ENCODE data around the gene ALPG. TPM values are rescaled to one million over a fixed set of nuclear protein-coding genes. Genes with fewer than 3 reads are reported as not detected.
"Not testable (repeated sequence)": the region's sequence is repeated elsewhere in the genome, so short reads cannot be mapped to it uniquely, and the experiment has no call there.

The ALPG gene
- total and polyA plus RNA-seq, 2 of the 4 experiments (the other 2 are of a cell fraction): not detected

GRCh38 chr2:232432598-232433184, 26.0 kb downstream of the ALPG start:
- H3K9me3 ChIP-seq (ENCODE audit: control insufficient read depth, insufficient read depth, low read length): no peaks in the 10 kb centered on the region
- no peak overlapping the region for H2BK20ac ChIP-seq (ENCODE audit: low read depth, low read length)
- H3K27ac ChIP-seq (ENCODE audit: insufficient read depth, low read length): no peak overlapping the region
- no peaks in the 10 kb centered on the region for H3K4me1 ChIP-seq (ENCODE audit: control insufficient read depth, insufficient read depth, low read length)
- no peak overlapping the region for H3K23ac ChIP-seq (ENCODE audit: low read depth, low read length)
- H3K4ac ChIP-seq (ENCODE audit: low read depth, low read length): no peak overlapping the region
- peaks cover 23% of the 10 kb centered on the region for H3K27me3 ChIP-seq (ENCODE audit: control insufficient read depth, insufficient read depth, low read length)
- H3K4me3 ChIP-seq (ENCODE audit: insufficient read depth, low read depth, low read length): no peak overlapping the region
- H2BK5ac ChIP-seq (ENCODE audit: low read depth, low read length, poor library complexity, severe bottlenecking): no peak overlapping the region
- TF ChIP-seq CTCF (conservative IDR thresholded peaks at IDR 0.05; ENCODE audit: low read depth, low read length) (0 out of 2 replicates have a peak, but pooled peaks have one; percentile 14), SMC3 (IDR thresholded peaks at IDR 0.05; ENCODE audit: low read depth, low read length) (no peak), FOS (IDR thresholded peaks at IDR 0.05; ENCODE audit: low read depth, low read length) (no peak), NFE2L2 (IDR thresholded peaks at IDR 0.05; ENCODE audit: low read depth, low read length) (no peak), BHLHE40 (IDR thresholded peaks at IDR 0.05; ENCODE audit: low read depth, low read length) (no peak)
- CTCF ChIA-PET: interaction anchor here (0.9 kb wide), 1 partner anchor 58 kb away, joined by 3 read pairs; no protein-coding TSS in a partner anchor
- ATAC-seq (ENCODE audit: low read depth): no peak
- no peak overlapping the region for H4K5ac ChIP-seq (ENCODE audit: low read depth, low read length)
- H3K9ac ChIP-seq (ENCODE audit: low read depth, low read length): no peak overlapping the region
- H2BK120ac ChIP-seq (ENCODE audit: low read depth, low read length): no peak overlapping the region
- no peak overlapping the region for H4K91ac ChIP-seq (ENCODE audit: insufficient read depth, low read depth, low read length)
- dilution Hi-C loops (cut with HindIII; ENCODE audit: low sequenced_read_pairs, unreplicated experiment): no loop called here
- no peak overlapping the region for H4K8ac ChIP-seq (ENCODE audit: low read depth in 2 of 2, low read length in 2 of 2)
- intact Hi-C loops (cut with micrococcal nuclease): no loop called here
- POLR2A ChIA-PET (ENCODE audit: unreplicated experiment): no interaction called here
- H3K56ac ChIP-seq (ENCODE audit: extremely low read depth, insufficient read depth, low read length): no peak overlapping the region
- no peak overlapping the region for H3K4me2 ChIP-seq (ENCODE audit: low read depth, low read length)
- no peaks in the 10 kb centered on the region for H3K36me3 ChIP-seq (ENCODE audit: control insufficient read depth, insufficient read depth, low read length)
- no peaks in the 10 kb centered on the region for H3K79me1 ChIP-seq (ENCODE audit: low read depth in 1 of 2, low read length in 2 of 2)
- H2AFZ ChIP-seq (replicated peaks; ENCODE audit: low read length, poor library complexity): no peak overlapping the region
- in situ Hi-C loops (cut with MboI; ENCODE audit: low sequenced_read_pairs): loop anchor here (5.0 kb wide), 1 partner anchor 525 kb away; no protein-coding TSS in a partner anchor
- no peak overlapping the region for H2BK15ac ChIP-seq (ENCODE audit: low read depth, low read length)
- no peak overlapping the region for H3K18ac ChIP-seq (ENCODE audit: low read depth, low read length)
- WGBS, 2 experiments (ENCODE audit: extremely low coverage in 2 of 2, insufficient read length in 1 of 2): 46% methylated on average over 5 of the region's 16 CpGs; no CpG with 5 or more reads in 1 of the 2 experiments
- no peak overlapping the region for H2AK5ac ChIP-seq (ENCODE audit: low read depth, low read length)
- no peaks in the 10 kb centered on the region for H3K9me1 ChIP-seq (ENCODE audit: insufficient read depth, low read length)
- H4K20me1 ChIP-seq (ENCODE audit: insufficient read depth, low read length): no peaks in the 10 kb centered on the region
- H2AK9ac ChIP-seq (replicated peaks; ENCODE audit: low read depth, low read length, poor library complexity): no peak overlapping the region
- BruUV-seq (replicated peaks): no TSS peak
- no peak for DNase-seq
- H3K14ac ChIP-seq (replicated peaks; ENCODE audit: low read depth, low read length): no peak overlapping the region

- H3K9ac ChIP-seq (ENCODE audit: low read depth, low read length); DNase-seq; H4K5ac ChIP-seq (ENCODE audit: low read depth, low read length); H3K14ac ChIP-seq (replicated peaks; ENCODE audit: low read depth, low read length); H2BK20ac ChIP-seq (ENCODE audit: low read depth, low read length); H2AFZ ChIP-seq (replicated peaks; ENCODE audit: low read length, poor library complexity); H4K8ac ChIP-seq (ENCODE audit: low read depth in 2 of 2, low read length in 2 of 2); H4K20me1 ChIP-seq (ENCODE audit: insufficient read depth, low read length); ATAC-seq (ENCODE audit: low read depth); H3K9me3 ChIP-seq (ENCODE audit: control insufficient read depth, insufficient read depth, low read length); H3K4ac ChIP-seq (ENCODE audit: low read depth, low read length); H3K79me1 ChIP-seq (ENCODE audit: low read depth in 1 of 2, low read length in 2 of 2); H3K4me1 ChIP-seq (ENCODE audit: control insufficient read depth, insufficient read depth, low read length); BruUV-seq (replicated peaks); H4K91ac ChIP-seq (ENCODE audit: insufficient read depth, low read depth, low read length); H3K4me3 ChIP-seq (ENCODE audit: insufficient read depth, low read depth, low read length); H3K56ac ChIP-seq (ENCODE audit: extremely low read depth, insufficient read depth, low read length); H2BK15ac ChIP-seq (ENCODE audit: low read depth, low read length); H2BK120ac ChIP-seq (ENCODE audit: low read depth, low read length); dilution Hi-C loops (cut with HindIII; ENCODE audit: low sequenced_read_pairs, unreplicated experiment); H2BK5ac ChIP-seq (ENCODE audit: low read depth, low read length, poor library complexity, severe bottlenecking); H2AK5ac ChIP-seq (ENCODE audit: low read depth, low read length); H3K23ac ChIP-seq (ENCODE audit: low read depth, low read length); H3K4me2 ChIP-seq (ENCODE audit: low read depth, low read length); POLR2A ChIA-PET (ENCODE audit: unreplicated experiment); H3K27ac ChIP-seq (ENCODE audit: insufficient read depth, low read length); H3K36me3 ChIP-seq (ENCODE audit: control insufficient read depth, insufficient read depth, low read length); intact Hi-C loops (cut with micrococcal nuclease); H3K9me1 ChIP-seq (ENCODE audit: insufficient read depth, low read length); H2AK9ac ChIP-seq (replicated peaks; ENCODE audit: low read depth, low read length, poor library complexity); H3K18ac ChIP-seq (ENCODE audit: low read depth, low read length): not testable (repeated sequence)
- H3K27me3 ChIP-seq (ENCODE audit: control insufficient read depth, insufficient read depth, low read length): peaks cover 29% of the 10 kb centered on the region
- CTCF ChIA-PET: interaction anchor here (0.9 kb wide), 1 partner anchor 59 kb away, joined by 3 read pairs; no protein-coding TSS in a partner anchor
- WGBS, 2 experiments (ENCODE audit: extremely low coverage in 2 of 2, insufficient read length in 1 of 2): 40% methylated on average over 1 of the region's 9 CpGs; no CpG with 5 or more reads in 1 of the 2 experiments
- in situ Hi-C loops (cut with MboI; ENCODE audit: low sequenced_read_pairs): loop anchor here (5.0 kb wide), 1 partner anchor 526 kb away; no protein-coding TSS in a partner anchor
These were observed 27.0 kb downstream of the ALPG start for GRCh38 chr2:232433622-232434021.
